Measurements from ENCODE around the gene RTL10. TPM values are rescaled to one million over a fixed set of nuclear protein-coding genes. Genes with fewer than 3 reads are reported as not detected.

RTL10 gene
- total RNA-seq, 3 donors from 2014 or later, result 10.1 to 12.2 (median 11.9) TPM

- no peak for DNase-seq
Observed at GRCh38 chr22:19842393-19843106, 12.1 kb downstream of the RTL10 start.

DNA sequence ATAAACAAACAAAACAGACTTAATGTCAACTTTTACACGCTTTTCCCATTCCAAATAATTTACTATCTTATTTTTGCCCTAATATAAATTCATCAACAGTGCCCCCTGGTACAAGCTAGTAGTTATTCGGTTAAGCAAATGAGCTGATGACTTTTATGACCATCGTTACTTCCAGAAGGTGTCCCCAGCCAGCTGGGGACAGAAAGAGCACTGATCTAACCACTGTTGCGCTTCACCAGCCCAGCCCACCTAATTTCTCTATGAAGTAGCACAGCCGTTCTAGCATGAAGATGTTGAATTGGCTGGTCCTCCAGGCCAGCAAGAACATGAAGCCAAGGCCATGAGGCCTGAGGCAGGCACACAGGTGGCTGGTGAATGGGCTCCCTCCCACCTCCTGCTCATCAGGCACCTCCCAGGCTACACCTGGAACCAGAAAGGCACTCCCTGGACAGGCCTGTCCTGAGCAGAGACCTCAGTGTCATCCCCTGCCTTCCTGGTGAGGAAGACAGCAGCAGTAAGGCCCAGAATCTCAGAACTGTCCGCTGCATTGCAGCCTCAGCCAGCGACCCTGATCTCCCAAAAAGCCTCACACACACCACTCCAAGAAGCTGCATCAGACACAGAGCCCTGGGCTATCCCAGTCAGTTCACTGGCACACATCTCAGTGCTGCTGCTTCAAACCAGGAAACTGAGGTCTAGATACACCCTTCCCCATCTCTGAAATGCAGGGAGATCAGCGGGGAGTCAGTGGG is 12.9 kb downstream of the RTL10 start:
- H3K4me3 ChIP-seq, result no peak overlapping the region
- ATAC-seq, result no peak
- intact Hi-C loops (cut with DNase I, micrococcal nuclease), result no loop called here
- no peaks in the 10 kb centered on the region for H3K36me3 ChIP-seq (ENCODE audit: low read depth)
- no peak for TF ChIP-seq CTCF (IDR thresholded peaks at IDR 0.05)
- no peaks in the 10 kb centered on the region for H3K4me1 ChIP-seq (ENCODE audit: low read depth)
- no peak for DNase-seq
- no peaks in the 10 kb centered on the region for H3K9me3 ChIP-seq

More at GRCh38 chr22:19842393-19843106, 12.1 kb downstream of the RTL10 start:
- Histone ChIP-seq H3K4me3 (no peak overlapping the region), H3K4me1 (ENCODE audit: low read depth) (no peaks in the 10 kb centered on the region), H3K9me3 (no peaks in the 10 kb centered on the region), H3K36me3 (ENCODE audit: low read depth) (no peaks in the 10 kb centered on the region)
- TF ChIP-seq CTCF (IDR thresholded peaks at IDR 0.05), result no peak
- intact Hi-C loops (cut with DNase I, micrococcal nuclease), result no loop called here
- ATAC-seq, result no peak

DNA sequence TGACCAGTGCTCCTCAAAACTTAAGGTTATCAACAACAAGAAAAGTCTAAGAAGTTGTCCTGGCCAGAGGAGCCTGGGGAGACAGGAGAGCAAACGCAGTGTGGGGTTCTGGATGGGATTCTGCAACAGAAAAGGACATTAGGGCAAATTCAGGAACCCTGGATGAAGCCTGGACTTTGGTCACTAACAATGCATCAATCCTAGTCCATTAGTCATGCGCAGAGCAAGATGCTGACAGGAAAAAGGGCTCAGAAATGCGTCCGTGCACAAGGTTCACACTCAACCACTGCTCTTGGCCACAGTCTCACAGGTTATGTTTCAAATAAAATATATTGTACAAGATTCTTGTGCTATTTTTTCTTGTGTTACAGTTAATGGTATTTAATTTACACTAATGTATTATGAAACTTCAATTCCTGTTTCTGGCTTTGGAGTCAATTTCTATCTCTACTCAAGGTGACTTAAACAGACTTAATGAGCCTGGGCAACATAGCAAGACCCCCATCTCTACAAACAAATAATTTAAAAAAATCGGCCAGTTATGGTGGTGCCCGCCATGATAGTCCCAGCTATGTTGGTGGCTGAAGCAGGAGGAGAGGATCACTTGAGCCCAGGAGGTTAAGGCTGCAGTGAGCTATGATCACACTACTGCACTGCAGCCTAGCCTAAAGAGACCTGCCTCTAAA is 13.6 kb downstream of the RTL10 start:
- H3K4me3 ChIP-seq, result no peak overlapping the region
- H3K4me1 ChIP-seq (ENCODE audit: low read depth), result no peaks in the 10 kb centered on the region
- H3K36me3 ChIP-seq (ENCODE audit: low read depth), result no peaks in the 10 kb centered on the region
- no peaks in the 10 kb centered on the region for H3K9me3 ChIP-seq
- DNase-seq (no peak), ATAC-seq (no peak)
- intact Hi-C loops (cut with DNase I, micrococcal nuclease), result no loop called here
- no peak for TF ChIP-seq CTCF (IDR thresholded peaks at IDR 0.05)

DNA sequence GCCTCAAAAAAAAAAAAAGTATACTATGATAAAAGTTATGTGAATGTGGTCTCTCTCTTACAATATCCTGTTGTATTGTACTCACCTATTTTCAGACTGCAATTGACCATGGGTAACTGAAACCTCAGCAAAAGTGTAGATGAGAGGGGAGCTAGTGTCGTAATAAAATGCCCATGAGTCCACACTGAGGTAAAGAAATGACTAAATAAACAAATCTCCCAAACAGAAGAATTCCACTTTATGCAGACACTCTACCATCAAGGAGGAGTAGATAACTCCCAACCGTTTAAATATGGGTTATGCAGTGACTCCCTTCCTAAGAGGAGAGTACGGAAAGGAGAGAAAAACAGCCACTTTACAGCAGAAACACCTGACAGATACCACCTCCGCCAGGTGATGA is 14.6 kb downstream of the RTL10 start:
- no peak for TF ChIP-seq CTCF (IDR thresholded peaks at IDR 0.05)
- ATAC-seq (no peak), DNase-seq (no peak)
- Histone ChIP-seq H3K36me3 (ENCODE audit: low read depth) (no peaks in the 10 kb centered on the region), H3K4me1 (ENCODE audit: low read depth) (no peaks in the 10 kb centered on the region), H3K4me3 (no peak overlapping the region), H3K9me3 (no peaks in the 10 kb centered on the region)
- intact Hi-C loops (cut with DNase I, micrococcal nuclease), result no loop called here

- no peak for DNase-seq
- H3K4me3 ChIP-seq, result no peak overlapping the region
- H3K9me3 ChIP-seq, result no peaks in the 10 kb centered on the region
- intact Hi-C loops (cut with DNase I, micrococcal nuclease), result no loop called here
- H3K36me3 ChIP-seq (ENCODE audit: low read depth), result no peaks in the 10 kb centered on the region
- TF ChIP-seq CTCF (IDR thresholded peaks at IDR 0.05), result no peak
- H3K4me1 ChIP-seq (ENCODE audit: low read depth), result no peaks in the 10 kb centered on the region
- ATAC-seq, result no peak
Observed at GRCh38 chr22:19837915-19838314, 16.8 kb downstream of the RTL10 start.
